ENCODE data around the gene TMTC1.

The TMTC1 gene

DNA sequence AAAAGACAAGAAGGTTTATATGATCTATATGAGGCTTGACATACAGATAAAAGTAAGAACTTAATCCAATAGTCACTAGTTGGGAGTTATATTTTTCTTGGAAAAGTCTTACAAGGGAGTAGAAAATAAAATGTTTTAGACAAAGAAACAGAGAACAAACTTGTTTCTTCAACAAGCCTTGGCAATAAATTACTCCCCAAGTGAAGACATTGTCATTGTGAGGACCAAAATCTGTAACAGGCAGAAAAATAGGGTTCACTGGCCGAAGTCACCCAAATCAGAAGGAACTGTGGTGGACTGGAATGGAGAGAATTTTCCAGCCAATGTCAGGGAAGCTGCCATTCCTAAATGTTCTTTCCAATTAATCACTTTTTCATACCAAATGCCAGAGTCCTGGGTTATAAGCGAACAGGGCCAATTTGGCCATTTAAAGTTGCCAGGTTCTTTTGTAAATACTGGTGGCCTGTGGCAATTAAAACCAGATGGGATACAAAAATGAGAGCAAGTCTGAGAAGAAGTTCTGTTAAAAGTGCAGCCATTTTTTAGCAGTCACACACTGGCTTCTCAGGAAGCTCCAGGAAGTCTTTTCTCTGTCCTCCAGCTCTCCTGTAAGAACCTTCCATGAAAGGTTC lies 168.9 kb downstream of the TMTC1 start:
- DNase-seq (ENCODE audit: low read depth): no peak

DNA sequence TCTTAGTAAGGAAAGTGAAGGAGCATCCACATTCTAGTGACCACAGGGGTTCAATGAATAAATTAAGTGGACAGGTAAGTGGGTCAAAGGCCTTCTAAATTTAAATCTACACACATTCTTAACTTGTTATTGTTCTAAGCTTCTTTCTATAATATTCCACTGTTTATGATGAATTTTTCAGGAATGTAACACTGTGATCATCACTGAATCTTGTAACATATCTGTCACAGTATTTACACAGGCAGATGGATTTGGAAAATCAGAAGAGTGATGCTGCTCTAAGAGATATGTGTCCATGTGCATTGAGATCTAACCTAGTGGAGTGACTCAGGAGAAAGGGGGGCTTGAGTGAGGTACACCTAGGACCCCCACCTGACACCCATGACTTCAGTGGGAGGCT lies 170.8 kb downstream of the TMTC1 start:
- no peak for DNase-seq (ENCODE audit: low read depth)

- DNase-seq (ENCODE audit: low read depth): no peak
These were observed 171.8 kb downstream of the TMTC1 start for GRCh38 chr12:29611906-29612305.

DNA sequence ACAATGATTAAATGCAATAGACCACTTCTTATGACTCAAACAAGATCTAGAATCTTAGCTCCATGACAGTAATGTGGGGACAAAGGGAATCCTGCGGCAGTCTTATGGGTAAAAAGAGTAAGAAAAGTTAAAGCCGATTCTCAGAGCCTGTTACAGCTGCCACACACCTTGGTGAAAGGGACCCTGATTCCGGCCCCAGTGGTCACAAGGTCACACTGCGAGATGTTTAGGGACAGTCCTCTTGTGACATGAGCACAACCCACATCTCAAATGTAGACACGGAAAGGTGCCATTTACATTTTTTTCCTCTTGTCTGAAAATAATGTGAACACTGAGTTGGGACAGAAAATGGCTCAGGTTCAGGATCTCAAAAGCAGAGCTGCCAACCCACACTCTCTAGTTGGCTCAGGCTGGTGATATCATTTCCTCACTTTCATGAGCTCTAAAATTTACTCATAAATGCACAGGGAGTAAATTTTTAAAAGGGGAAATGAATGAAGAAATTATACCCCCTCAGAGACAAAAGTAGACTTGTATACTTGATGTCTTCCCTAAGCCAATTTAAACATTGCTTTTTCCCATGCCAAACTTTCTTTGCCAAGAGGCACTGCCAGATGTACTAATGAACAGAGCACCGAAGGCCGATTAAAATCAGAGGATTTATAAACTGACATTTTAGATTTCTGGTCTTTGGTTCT lies 173.1 kb downstream of the TMTC1 start:
- no peak for DNase-seq (ENCODE audit: low read depth)

DNA sequence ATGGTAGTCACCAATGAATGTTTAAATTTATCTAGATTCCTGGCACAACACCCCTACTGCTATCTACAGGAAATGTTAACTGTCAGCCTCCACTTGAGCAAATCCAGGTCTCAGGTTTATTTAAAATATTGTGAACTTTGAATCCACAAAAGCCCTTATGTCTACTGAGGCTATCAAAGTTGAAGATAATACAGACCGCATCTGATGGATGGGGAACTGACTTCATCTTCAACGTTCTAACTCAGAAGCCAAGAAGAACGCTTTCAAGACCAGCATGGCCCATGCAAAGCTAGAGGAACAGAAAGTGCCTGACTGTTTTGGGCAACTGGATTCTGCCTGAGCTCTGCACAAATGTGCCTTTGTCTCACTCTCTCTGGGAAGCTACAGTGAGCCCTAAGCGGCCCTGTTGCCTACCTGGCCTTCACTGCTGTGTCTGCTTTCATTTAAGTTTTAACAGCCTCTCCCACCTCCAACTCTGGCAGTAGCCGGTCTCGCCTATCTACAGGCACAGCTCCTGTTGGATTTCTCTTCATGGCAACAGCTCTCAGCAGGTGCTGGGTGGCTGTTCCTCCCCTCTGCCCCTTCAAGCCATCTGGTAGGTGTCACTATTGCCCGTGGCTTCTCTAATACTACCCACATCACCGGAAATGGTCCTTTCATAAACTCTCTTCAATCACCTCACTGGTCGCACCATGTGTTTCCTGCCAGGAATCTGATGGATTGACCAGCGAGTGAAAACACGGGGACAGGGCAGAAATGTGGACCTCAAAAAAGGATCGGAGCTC lies 174.1 kb downstream of the TMTC1 start:
- DNase-seq (ENCODE audit: low read depth): no peak

GRCh38 chr12:29608581-29608980 lies 175.2 kb downstream of the TMTC1 start:
- no peak for DNase-seq (ENCODE audit: low read depth)

GRCh38 chr12:29599381-29599780 lies 184.4 kb downstream of the TMTC1 start:
- DNase-seq (ENCODE audit: low read depth): no peak

DNA sequence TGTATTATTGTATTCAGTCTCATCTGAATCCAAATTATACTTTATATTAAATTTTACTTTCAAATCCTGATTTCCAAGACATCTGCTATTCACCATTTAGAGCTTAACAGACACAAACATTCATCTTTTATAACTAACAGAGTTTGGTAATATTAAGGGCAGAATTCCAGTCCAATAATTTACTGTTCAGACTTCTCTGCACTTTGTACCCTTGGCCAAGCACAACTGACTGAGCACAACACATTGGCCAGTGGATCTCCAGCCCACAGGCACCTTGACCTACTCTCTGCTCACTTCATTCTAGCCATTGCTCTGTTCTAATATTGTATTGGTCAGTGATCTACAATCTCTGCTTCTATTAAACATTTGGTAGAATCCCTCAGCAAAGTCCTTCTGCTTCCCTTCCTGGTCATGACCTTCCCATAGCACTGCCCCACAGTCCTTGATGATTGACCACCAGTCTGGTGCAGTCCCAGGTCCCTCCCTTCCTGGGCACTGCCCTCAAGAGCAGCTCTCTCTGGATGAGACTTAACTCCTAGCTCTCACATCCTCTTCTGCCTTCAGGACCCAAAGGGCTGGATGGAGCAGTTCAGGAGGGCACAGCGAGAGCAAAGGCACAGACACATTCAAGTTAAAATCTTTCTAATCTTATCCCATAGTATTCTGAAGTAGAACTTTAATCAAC lies 188.5 kb downstream of the TMTC1 start:
- DNase-seq (ENCODE audit: low read depth): no peak

- DNase-seq (ENCODE audit: low read depth): no peak
These were observed 190.7 kb downstream of the TMTC1 start for GRCh38 chr12:29593001-29593400.

DNA sequence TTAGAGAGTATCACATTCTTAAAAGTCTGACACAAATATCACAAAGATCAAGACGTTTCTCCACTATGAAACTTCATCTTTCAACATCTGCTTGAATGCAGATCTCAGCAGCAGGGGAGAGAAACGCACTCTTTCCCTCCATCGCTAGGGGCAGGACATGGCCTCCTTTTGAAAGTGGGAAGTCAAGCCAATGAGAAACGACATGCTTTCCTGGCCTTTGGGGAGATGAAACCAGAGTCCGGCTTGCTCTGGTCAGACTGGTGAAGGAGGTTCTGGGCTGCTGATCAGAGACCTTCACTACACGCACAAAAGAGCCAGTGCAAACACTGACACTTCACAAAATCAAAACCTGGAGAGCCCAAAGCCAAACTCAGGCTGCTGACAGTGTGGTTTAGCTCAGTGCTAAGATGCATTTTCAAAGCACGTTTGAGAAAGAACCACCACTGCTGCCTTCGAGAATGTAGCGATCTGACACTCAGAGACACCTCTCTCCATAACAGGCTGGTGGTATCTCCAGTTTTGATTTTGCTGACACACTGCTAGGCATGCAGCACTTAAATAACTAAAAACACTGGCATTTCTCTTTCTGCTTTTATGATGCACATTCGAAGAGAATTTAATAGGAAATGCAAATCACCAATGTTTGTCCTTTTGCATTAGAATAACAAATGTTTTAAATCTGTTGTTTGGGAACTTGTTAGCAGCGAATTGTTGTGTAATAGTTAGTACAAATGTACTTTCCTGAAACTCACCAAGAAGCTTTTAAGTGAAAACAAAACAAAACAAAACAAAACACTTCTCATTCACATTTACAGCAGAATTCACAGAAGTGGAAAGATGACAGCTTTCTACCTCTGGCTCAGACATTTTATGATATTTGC lies 192.4 kb downstream of the TMTC1 start:
- no peak for DNase-seq (ENCODE audit: low read depth)

DNA sequence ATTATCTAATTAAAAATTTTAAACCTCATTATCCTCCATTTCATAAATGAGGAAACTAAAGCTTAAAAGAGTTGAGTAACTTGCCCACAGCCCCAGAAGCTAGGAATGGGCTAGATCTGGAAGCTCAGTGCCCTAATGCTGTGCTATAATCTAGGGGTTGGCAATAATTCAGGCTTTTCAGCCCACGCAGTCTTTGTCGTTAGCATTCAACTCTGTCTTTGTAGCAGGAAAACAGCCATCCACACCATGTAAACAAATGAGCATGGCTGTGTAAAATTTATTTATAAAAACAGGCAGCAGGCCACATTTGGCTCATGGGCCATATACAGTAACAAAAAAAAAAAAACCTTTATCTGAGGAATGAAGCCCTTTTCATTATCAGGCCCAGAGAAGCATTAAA lies 193.9 kb downstream of the TMTC1 start:
- DNase-seq (ENCODE audit: low read depth): no peak

DNA sequence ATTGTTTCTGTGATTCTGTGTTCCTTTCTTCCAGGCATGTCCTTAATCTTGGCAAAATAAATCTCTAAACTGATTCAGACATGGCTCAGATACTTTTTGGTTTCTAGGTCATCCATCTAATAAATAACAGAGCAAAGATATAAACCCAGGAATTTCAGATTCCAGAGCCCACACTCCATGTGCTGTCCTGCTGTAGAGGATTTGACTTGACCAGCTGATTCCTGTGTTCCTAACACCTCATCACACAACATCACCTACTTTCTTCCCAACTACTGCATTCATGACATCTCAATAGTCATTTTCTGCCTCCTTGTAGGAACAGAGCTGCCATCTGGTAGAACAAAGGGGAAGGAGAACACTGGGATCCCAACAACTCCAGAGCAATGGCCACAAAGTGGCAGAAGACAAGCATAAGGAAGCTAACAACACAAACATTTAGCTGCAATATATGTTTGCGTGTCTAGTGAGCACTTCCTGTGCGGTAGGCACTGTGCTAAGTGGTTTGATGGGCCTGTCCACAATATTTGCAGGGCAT lies 194.4 kb downstream of the TMTC1 start:
- DNase-seq (ENCODE audit: low read depth): no peak

DNA sequence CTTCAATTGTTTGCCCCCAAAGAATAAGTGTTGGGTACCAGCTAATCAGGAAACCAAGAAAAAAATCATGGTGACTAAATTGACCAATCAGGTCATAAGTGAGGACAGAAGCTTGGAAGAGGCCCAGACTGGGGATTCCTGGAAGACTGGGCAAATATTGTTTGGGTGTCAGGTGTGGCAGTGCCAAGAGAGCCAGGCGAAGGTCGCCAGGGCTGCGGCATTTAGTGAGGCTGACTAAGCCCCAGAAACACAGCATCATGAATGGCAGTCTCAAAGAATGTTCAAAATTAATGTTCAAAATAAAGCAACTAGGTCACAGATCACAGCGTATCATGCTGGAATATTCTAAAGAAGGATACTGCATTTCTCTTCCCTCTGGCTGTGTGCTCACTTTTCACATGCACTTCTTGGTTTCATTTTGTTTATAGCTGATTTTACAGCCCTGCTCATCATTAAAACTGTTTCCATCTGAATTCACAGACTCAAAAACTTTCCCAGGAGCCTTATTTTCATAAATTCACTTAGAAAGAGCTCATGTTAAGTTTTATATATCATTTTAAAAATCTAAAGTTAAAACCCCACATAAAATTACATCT lies 201.0 kb downstream of the TMTC1 start:
- DNase-seq (ENCODE audit: low read depth): no peak

DNA sequence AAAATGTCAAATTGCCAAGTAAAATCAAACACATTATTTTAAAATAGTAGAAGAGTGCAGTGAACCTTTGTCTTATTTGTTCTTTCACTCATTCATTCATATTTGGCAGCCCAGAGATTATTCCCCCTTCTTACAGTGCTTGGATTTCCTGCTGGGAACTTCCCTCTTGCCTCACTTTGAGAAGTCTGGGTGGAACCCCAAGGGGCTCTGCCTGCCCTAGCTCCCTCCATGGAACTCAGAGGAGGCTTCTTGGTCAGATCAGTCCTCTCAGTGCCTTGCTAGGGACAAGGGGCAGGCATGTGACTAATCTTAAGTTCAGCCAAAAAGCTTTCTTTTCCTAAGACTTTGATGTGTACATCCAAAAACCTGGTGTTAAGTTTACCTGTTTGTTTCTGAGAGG lies 201.6 kb downstream of the TMTC1 start:
- no peak for DNase-seq (ENCODE audit: low read depth)

GRCh38 chr12:29581631-29582030 lies 202.1 kb downstream of the TMTC1 start:
- DNase-seq (ENCODE audit: low read depth): no peak

DNA sequence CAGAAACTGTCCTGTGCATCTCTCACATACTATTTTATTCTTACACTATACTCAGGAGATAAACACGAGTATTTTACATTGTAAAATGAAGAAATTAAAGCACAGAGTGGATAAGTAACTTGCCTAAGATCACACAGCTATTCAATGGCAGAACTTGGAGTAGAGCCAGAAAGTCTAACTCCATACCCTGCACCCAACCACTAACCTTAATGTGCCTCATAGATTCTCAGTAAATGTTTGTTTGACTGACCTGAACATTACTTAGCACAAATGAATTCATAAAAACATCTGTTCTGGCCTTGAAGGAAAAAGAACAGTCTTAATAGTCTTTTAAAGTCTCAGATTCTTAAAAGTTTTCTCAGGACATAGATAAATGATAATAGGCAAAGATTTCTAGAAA lies 202.8 kb downstream of the TMTC1 start:
- no peak for DNase-seq (ENCODE audit: low read depth)

DNA sequence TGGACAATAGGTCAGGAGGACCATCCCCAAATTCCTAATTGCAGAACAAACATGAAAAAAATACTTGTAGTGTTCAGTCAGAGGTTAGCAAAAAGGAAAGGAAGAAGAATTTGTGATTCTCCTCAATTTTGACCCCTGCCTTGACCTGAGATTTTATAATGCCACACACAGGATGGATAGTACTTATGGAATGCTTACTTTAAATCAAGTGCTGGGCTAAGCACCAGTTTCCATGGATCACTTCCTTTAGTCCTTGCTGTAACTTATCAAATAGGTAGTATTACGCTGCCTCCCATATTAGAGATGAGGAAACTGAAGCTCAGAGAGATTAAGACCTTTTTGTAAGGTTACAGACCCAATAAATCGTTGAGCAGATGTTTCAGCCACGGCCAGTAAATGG lies 205.0 kb downstream of the TMTC1 start:
- no peak for DNase-seq (ENCODE audit: low read depth)

DNA sequence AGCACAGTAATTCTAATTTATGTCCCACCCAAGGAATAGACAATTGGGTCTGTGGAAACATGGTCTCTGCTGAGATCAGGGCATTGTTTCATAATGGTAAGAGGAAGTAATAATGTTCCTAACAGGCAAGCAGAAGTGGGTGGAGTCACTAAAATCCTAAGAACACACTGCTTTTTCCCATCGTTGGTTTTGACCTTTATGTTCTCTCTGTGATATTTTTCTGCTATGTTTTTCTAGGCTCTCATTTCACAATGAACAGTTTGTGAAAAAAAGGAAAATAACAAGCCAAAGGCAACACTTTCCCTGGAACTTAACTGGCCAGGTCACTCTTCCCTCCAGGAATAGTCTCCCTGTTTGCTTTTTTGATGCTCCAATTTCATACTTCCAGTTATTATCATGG lies 205.7 kb downstream of the TMTC1 start:
- DNase-seq (ENCODE audit: low read depth): no peak

GRCh38 chr12:29574500-29574899 lies 209.2 kb downstream of the TMTC1 start:
- no peak for DNase-seq (ENCODE audit: low read depth)

DNA sequence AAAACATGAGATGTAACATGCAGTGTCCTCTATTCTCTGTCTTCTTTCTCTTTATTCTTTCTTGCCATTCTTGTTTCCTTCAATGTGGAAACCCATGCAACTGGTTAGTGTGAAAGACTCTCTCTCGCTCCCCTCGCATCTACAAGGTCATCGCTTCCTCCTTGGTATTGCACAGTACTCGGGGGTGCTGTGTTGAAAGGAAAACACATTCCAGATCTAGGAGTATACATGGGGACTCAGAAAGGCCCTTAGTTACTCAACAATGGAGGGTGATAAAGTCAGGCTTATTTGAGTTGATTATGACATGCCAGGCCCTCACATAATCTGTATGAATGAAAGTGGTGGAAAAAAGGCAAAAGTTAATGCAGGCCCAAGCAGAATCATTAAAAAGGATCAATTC lies 210.8 kb downstream of the TMTC1 start:
- no peak for DNase-seq (ENCODE audit: low read depth)

DNA sequence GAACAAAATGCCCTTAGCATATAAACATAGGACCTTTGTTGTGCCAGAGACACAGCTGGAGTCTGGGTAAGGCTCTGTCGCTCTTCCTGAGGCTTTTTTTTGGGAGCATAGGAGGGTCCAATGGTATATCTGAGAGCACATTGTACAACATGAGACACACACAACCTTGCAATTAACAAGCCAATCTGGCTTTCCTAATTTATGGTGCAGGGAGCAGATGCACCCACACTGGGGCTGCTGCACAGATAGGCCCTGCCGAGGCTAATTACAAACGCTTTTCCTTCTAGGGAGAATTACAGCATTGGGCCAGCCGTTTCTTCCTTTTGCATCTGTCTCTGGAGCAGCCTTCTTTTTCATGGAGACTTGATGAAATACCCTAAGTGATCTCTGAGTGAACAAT lies 211.3 kb downstream of the TMTC1 start:
- no peak for DNase-seq (ENCODE audit: low read depth)
